Right kidney (tissue), 1 donor: ENCODE measurements around the gene CDC37.
"Not testable (repeated sequence)": the region's sequence is repeated elsewhere in the genome, so short reads cannot be mapped to it uniquely, and the experiment has no call there.

Experiments
- DNase-seq: peaks from one replicate; pipeline ENCODE4 v3.0.0-alpha.2; 2016

Gene CDC37

DNA sequence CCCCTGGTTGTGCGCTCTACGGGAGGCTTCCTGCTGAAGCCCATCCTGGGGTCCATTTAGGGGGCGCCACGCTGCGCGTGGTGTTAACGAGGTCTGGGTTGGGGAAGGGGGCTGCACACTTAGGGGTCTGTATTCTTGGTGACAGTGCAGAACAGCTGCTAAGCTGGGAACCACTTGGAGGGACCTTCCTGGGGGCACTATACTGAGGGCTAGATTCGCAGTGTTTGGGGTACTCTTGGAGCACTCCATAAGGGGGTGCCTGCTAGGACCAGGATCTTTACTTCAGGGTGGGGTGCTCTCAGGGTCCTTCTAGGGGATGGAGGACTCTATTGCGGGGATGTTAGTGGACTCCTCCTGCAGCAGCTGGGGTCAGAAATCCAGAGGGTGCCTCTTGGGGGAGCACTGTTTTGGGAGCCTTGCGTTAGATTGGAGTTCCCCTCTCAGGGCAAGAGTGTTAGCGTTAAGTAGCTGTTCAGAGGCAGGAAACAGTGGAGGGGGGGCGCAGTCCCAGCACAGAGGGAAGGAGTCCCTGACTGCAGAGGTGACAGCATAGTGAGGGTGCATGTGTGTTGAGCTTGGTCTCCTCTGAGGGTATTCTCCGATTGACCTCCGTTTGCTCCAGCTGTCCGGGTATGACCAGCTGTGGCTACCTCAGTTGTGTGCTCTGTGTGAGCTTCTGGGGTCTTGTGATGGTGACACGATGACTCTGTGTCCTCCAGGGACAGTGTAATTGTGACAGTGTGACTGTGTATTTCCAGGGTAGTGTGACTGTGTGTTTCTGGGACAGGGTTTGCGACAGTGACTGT, 18.1 kb upstream of the CDC37 start:
- no peak for DNase-seq

DNA sequence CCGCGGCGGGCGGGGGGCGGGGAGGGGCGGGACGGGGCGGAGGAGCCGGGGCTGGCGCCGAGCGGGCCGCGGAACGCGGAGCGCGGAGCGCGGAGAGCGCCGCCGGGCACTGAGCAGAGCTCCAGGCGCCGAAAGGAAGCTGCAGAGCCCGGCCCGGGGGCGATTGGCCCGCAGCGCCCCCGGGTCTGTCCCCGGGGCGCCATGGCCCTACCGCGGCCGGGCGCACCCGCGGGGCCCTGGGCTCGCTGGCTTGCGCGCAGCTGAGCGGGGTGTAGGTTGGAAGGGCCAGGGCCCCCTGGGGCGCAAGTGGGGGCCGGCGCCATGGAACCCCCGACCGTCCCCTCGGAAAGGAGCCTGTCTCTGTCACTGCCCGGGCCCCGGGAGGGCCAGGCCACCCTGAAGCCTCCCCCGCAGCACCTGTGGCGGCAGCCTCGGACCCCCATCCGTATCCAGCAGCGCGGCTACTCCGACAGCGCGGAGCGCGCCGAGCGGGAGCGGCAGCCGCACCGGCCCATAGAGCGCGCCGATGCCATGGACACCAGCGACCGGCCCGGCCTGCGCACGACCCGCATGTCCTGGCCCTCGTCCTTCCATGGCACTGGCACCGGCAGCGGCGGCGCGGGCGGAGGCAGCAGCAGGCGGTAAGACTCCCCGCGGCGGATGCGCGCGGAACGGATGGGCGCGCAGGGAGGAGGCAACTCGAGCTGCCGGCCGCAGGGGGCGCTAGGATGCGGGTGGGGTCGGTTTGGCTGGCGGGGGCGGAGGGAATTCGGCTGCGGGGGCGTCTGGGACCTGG, 17.3 kb upstream of the CDC37 start, which contains the start of gene PDE4A:
Gene PDE4A, plus strand, starts transcription at position 95 of the 796 bp plus-strand sequence. Its CDS starts 227 bp downstream, at position 322.
- DNase-seq, result peak; percentile 66

DNA sequence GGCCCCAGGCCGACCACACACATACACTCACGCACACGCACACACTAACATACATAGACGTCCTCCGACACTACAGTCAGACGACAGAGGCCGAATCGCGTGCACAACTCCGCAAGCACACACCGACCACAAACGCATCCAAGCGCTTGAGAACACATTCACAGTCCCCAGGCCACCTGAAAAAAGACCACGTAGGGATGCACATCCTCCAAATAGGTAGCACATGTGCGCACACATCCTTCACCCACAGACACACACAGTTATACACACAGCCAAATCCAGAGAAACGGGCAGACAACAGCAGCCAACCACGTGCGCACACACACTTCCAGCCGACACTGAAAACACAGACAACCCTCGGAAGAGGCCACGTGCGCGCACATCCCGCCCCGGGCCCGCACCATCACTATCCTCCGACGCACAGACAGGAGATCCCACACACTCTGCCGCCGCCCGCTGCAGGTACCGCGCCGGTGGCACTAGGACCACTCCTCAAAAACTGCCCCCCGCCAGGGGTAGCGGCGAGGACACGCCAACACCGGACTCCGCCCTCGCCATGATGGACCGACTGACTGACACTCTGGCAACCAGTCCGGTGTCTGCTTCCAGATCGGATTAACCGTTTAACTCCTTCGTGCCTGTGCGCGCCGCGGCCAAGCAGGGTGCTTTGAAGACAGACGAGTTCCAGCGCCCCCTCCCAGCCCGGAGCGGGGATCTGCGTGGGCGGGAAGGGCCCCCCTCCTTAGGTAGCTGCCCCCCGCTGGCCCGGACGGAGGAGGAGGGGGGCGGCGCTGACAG, 16.5 kb upstream of the CDC37 start:
- peak; percentile 69 for DNase-seq

DNA sequence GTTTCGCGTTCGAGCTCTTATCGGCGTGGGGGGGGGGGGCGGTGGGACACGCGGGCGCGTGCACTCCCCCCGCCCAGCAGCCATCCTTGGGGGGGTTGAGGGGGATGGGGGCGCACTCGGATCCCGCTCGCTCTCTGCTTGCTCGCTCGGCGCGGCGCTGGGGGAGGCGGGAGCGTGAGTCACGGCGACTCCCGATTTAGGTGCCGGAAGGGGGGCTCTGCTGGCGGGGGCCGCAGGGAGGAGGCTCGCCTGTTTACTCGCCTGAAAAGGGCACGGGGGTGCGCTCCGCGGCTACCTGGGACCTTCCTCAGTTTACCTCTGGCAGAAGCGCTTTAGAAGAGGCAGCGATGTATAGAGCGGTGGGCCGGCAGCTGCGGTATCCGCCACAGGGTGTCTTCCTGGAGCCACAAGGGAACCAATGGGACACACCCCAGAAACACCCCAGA, 15.9 kb upstream of the CDC37 start:
- no peak for DNase-seq

DNA sequence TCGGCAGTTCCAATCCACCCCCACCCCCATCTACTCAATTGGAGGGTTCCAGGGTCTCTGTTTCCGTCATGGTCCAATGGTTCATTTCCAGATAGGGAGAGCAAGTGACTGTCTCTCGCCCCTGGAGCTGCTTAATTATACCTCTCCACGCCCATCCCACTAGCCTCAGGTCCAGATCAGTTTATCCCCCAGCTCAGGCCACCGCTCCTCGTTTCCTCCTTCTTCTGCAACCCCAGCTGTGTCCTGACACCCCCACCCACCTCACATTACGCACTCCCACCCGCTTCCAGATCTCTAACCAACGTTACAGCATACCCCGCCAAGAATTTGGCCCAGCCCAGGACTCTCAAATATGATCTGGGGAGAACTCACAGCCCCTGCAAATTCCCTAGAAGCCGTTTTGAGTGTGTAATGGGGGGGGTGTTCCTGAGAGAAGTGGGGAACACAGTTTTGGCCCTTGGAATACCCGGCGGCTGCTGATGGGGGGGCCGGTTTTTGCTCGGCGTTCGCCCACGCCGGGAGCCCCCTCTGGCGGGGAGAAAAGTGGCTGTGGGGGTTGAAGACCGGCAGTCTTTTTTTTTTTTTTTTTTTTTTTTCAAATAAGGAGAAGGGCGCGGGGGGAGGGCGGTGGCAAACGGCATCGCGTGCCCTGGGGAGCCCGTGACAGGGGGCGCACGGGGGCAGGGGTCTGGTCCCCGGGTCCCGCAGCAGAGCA, 15.3 kb upstream of the CDC37 start:
- no peak for DNase-seq

DNA sequence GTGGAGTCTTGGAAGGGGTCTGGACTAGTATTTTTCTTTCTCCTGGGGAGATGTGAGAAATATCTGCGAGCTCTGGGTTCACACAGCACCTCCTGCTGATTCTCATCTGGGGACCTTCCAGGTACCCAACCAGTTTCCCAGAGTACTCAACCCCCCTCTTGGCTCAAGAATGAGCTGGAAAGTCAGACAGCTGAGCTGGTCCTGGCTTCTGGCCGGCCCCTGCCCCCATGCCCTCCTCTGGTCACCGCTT, 14.8 kb upstream of the CDC37 start:
- no peak for DNase-seq

DNA sequence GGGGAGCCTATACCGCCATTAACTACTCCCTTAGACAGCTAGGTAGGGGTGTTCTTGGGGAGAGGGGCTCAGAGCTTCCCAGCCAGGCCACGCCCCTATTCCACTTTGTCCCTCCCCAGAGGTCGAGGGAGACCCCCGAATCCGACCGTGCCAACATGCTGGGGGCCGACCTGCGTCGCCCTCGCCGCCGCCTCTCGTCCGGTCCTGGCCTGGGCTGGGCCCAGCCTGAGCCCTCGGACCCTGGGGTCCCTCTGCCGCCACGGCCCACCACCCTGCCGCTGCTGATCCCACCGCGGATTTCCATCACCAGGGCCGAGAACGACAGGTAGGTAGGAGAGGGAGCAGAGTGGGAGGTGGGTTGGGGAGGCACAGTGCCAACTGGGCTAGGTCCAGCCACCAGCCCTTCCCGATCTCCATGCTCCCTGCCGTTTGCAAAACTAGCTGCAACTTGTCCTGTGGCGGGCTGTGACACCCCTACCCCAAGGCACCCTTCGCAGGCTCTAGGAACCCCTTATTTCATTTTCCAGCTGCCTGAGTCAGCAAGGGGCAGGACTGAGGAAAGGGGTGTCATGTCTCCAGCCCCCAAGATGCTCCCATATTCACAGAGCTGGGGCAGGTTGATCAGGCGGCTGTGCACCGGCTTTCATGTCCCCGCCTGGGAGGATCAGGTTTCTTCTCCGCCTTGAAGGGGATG, 14.3 kb upstream of the CDC37 start:
- peak; percentile 61 for DNase-seq

DNA sequence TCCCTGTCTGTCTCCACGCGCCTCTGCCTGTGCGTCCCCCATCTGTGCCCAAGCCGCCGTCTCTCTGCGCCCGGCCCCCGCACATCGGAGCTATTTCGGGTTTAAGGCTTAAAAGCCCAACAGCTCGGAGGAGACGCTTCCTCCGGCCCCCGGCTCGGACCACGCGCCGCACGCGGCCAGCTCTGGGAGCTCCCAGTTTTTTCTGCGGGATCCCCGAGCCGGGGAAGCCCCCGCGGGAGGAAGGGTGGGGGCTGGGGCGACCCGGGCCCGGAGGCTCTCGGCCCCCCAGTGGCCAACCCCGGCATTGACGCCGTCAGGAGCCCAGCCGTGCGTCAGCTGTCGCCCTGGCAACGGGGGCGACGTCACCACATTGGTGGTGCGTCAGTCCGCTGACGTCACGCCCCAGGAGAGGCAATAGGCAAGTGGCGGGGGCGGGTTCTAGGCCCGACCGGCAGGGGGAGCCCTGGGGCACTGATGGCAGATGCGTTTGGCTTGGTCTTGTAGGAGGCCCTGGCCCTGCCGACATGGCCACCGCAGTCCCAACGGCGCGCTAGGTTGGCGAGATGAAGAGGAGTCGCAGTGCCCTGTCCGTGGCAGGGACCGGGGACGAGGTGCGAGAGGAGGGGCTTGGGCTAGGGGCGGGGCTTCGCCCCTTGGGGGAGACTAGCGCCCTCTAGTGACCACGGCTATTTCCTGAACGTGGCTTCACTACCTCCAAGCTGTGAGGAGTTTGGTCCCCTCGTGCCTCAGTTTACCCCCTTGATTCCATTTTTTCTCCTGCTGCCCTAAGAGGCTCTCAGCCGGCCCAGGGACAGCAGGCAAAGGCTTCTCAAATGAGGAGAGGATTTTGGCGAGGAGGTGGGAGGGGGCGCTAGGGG, 13.3 kb upstream of the CDC37 start:
- DNase-seq, result peak; percentile 74

DNA sequence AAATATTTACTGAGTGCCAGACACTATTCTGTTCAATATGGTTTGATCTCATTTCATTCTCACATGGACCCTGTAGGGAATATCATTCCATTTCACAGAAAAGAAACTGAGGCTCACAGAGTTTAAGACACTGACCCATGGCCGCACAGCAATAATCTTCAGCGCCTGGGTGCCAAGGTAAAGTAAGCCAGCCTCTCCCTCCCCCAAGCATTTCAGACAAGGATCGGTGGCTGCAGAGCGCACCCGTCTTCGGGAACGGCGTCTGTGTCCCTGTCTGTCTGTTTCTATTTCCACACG, 12.7 kb upstream of the CDC37 start:
- DNase-seq, result no peak

DNA sequence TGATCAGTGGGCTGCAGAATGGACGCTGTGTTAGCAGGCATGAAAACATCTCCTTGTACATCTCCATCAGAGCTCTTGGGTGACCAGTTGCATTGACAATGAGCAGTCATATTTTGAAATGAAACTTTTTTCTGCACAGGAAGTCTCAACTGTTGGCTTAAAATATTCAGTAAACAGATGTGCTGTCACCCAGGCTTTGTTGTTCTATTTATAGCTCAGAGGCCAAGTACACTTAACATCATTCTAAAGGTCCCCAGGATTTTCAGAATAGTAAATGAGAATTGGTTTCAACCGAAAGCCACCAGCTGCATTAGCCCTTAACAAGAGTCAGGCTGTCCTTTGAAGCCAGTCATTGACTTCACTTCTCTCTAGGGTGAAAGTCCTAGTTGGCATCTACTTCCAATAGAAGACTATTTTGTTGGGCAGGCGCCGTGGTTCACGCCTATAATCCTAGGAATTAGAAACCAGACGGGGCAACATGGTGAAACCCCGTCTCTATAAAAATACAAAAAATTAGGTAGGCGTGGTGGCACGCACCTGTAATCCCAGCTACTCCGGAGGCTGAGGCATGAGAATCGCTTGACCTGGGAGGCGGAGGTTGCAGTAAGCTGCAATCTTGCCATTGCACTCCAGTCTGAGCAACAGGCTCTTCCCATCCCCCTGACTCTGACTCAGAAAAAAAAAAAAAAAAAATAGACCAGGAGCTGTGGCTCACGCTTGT, 9.1 kb upstream of the CDC37 start:
- DNase-seq, result no peak

DNA sequence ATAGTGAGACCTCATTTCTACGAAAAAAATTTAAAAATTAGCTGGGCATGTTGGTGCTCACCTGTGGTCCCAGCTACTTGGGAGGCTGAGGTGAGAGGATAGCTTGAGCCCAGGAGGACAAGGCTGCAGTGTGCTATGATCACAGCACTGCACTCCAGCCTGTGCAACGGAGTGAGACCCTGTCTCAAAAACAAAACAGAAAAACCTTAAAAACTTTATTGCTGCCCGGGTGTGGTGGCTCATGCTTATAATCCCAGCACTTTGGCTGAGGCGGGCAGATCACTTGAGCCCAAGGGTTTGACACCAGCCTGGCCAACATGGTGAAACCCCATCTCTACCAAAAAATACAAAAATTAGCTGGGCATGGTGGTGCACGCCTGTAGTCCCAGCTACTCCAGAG, 7.9 kb upstream of the CDC37 start:
- DNase-seq, result not testable (repeated sequence)

DNA sequence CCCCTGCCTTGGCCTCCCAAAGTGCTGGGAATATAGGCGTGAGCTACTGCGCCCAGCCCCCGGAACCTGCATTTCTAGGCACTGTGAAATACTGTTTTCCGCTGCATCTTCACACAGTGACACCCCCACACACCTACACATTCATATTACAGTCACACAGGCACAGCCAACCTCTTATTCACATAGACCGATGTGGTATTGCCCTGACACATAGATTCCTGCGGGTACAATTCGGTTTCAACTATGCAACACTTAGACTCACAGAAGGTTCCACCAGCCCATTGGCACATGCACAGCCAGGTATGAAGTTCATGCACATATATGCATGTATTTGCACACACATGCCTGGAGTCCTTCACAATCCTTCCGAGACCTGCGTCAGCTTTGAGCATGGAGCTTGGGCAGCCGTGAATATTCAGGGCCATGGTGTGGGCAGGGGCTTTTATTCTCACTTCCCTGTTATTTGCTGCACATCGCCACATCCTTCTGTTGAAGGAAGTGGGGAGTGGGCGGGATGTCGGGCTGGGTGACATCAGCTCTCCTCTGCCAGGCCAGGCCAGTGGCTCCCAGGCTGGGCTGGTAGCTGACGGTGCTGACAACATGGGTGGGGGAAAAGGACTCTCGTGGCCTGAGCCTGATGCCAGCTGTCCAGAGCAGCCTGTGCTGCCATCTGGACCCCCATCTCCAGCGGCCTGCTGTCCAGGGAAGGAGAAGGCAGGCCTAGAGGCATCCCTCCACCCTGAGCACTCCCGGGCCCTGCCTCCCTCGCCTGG, 5.4 kb upstream of the CDC37 start:
- no peak for DNase-seq

DNA sequence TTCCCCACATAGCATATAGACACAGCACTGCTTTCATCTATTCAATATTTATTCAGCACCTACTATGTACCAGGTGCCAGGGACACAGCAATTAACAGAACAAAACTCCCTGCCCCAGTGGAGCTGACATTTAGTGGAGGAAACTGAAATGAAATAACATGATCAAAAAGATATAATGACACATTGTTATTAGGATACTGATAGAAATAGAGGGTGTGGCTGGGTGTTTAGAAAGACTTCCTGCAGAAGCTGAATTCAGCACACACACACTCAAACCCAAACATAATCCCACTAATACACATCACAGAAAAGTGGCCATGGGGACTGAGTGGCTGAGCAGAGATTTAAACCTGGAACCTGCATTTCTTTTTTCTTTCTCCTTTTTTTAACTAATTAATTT, 3.8 kb upstream of the CDC37 start:
- no peak for DNase-seq

DNA sequence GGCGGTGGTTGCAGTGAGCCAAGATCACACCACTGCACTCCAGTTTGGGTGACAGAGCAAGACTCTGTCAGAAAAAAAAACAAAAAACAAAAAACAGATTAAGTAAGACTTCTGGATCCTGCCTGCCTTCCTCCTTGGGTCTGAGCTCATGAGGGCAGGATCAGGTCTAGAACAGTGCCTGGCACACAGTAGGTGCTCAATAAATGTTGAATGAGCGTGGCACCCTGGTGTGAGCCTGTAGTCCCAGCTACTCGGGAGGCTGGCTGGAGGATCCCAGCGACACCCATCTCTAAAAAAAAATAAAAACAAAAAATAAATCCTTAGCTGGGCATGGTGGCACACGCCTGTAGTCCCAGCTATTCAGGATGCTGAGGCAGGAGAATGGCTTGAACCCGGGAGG, 2.8 kb upstream of the CDC37 start:
- no peak for DNase-seq

DNA sequence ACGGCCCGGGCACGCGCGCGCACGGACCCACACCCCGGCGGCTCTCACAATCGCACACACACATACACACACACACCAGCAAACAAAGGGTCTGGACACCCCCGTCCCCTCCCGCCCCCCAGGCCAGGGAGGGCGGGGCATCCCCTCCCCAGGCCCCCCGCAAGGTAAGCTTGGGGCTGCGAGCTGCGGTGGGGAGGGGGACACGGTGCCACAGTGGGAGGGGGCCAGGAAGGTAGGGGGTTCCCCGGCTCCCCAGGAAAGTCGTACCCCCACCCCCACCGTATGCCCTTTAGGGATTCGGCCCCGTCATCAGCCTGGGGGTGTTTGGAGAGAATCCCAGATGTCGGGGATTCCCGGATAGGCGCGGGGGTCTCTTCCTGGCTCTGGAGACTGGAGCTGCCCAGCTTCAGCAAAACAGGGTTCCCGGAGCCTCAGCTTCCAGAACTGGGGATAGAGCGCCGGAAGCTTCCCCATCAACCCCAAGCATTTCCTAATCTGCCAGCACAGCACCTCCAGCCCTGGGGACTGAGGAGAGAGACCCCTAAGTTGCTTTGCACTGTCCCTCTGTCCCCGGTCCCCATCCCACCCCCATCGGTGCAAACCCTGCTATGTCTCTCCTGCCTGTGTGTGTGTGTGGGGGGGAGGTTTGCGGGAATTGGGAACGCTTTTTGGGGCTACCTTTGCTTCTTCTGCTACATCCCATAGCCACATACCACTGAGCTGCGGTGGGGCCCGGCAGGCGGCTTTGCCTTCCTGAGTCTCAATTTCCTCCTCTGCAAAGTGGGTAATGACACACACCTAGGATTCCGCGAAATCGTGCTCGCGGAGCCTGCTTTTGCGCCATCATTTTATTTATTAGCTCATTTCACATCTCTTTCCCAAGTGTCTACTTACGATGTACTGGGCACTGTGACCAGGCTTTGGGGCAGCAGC, 1.8 kb upstream of the CDC37 start:
- DNase-seq, result no peak

DNA sequence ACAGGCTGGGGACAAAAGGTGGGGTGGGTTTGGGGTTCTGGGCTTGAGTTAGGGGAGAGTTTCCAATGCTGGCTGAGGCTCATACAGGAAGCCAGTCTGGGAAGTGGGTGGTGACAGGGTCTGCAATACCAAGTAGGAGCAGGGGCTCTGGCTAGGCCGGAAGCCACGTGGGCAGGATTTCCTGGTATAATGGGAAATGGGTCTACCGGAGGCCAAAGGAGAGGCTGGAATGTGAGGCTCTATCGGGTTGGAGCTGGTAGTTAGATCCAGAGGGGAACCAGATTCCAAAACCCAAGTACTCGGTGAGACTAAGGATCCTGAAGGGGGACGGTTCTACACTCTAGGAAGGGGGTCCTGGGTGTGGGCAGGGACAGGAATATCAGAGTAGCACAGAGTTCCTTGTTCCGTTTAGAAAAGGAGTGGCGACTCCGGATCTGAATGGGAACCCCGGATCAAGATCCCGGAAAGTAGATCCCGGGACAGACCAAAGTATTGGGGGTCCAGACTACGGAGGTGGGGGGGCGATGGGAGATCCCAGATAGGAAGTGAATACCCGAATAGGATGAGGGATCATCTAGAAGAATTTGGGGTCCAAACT, 802 bp downstream of the CDC37 start:
- DNase-seq, result no peak

DNA sequence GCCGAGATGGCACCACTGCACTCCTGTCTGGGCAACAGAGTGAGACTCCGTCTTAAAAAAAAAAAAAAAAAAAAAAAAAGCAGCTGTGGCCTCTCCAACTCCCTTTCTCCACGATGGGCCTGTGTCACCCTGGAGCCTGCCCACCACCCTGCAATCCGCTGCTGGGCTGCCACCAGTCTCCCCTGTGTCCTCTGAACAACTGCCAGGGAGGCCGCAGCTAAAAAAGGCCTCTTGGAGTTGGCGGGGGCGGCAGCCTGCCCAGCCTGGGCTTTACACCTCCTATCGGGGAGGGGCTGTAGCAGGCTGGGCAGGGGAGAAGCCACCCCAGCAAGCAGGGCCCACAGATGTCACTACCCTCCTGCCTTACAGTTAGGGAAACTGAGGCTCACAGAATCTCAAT, 3.5 kb downstream of the CDC37 start:
- no peak for DNase-seq

DNA sequence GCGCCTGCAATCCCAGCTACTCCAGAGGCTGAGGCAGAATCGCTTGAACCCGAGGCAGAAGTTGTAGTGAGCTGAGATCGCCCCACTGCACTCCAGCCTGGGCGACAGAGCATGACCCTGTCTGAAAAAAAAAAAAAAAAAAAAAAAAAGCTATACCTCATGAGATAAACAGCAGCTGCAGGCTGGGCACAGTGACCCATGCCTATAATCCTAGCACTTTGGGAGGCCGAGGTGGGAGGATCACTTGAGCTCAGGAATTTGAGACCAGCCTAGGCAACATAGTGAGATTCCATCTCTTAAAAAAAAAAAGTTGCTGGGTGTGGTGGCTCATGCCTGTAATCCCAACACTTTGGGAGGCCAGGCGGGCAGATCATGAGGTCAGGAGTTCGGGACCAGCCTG, 4.0 kb downstream of the CDC37 start:
- DNase-seq, result not testable (repeated sequence)
